ENCODE data around the gene MRPS24.

- TF ChIP-seq TAF1 (IDR thresholded peaks at IDR 0.05; ENCODE audit: low read depth, low read length) (no peak), POLR2AphosphoS5 (IDR thresholded peaks at IDR 0.05; ENCODE audit: low read depth, low read length) (no peak), POLR2A (IDR thresholded peaks at IDR 0.05; ENCODE audit: low read depth, low read length) (no peak), PAX5 (IDR thresholded peaks at IDR 0.05; ENCODE audit: insufficient read depth, low read length, severe bottlenecking) (no peak), SPI1 (IDR thresholded peaks at IDR 0.05; ENCODE audit: low read depth, low read length) (no peak)
These were observed 26.0 kb downstream of the MRPS24 start for GRCh38 chr7:43843296-43843695.
